GM12801 (cell line): ENCODE results near the gene CDK5RAP2.

ENCODE experiments used
- TF ChIP-seq, protein P1 (sequence below): IDR thresholded peaks from one replicate; pipeline ENCODE4 v1.5.1; 2011; ENCODE audit warnings: control low read depth; ENCODE audit not compliant: insufficient read length; ENCODE audit errors: extremely low read depth

The CDK5RAP2 gene

GRCh38 chr9:120386390-120387131 is 193.4 kb downstream of the CDK5RAP2 start:
- TF ChIP-seq, protein P1, sequence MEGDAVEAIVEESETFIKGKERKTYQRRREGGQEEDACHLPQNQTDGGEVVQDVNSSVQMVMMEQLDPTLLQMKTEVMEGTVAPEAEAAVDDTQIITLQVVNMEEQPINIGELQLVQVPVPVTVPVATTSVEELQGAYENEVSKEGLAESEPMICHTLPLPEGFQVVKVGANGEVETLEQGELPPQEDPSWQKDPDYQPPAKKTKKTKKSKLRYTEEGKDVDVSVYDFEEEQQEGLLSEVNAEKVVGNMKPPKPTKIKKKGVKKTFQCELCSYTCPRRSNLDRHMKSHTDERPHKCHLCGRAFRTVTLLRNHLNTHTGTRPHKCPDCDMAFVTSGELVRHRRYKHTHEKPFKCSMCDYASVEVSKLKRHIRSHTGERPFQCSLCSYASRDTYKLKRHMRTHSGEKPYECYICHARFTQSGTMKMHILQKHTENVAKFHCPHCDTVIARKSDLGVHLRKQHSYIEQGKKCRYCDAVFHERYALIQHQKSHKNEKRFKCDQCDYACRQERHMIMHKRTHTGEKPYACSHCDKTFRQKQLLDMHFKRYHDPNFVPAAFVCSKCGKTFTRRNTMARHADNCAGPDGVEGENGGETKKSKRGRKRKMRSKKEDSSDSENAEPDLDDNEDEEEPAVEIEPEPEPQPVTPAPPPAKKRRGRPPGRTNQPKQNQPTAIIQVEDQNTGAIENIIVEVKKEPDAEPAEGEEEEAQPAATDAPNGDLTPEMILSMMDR, result no peak

DNA sequence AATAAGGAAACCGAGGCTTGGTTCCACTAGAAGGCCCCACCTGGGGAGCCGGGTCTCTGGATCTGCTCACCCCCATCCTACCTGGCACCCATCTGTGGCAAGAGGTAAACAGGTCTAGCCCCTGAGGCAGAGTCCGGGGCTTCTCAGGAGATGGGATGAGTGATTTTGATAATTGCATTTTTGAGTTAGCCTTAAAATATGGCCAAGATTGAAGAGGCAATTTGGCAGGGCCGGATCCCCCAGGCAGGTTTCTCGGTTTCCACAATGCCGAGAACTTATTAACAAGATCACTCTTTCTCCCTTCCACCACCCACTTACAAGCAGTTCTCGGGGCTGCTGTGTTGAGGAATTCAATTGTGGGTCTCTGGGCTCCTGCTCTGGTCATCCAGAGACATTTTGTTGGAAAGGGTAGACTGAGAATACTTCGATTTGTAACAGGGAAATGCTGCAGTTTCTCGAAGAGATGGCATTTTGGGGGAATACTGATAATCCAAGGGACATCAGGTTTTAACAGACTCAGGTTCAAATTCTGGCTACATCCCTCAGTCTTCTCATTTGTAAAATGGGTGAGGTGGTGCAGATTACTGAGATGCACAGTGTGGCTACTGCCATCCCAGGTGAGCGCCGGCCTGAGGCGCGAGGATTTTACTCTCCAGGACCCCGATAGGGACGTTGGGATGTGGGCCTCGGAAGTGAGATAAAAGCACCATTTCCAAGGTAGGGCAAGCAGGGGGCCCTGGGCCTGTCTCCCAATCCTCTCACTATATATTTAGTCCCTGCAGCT is 194.2 kb downstream of the CDK5RAP2 start:
- TF ChIP-seq, protein P1, result no peak

- TF ChIP-seq, protein P1, result no peak
Observed at GRCh38 chr9:120384925-120385272, 195.1 kb downstream of the CDK5RAP2 start.

- TF ChIP-seq, protein P1, result no peak
Observed at GRCh38 chr9:120383999-120384924, 195.7 kb downstream of the CDK5RAP2 start.

DNA sequence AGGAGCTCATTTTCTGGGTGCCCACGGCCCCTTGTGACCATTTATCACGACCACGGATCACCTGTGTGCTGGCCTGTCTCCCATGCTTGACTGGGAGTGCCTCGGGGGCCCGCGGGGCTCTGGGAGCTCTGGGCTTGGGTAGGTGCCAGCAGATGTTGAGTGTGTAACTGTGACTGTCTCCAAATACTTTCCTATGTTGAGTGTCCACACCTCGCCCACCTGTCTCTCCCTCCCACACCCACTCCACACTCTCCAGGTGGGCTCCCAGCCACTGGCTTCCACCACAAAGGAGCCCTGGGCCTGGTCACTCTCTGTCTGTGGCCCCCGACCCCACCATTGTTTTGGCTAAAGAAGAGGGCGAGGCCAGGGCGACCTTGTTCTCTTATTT is 196.4 kb downstream of the CDK5RAP2 start:
- TF ChIP-seq, protein P1, result no peak

GRCh38 chr9:120382453-120382852 is 197.5 kb downstream of the CDK5RAP2 start:
- TF ChIP-seq, protein P1, result no peak

GRCh38 chr9:120381839-120382238 is 198.1 kb downstream of the CDK5RAP2 start:
- TF ChIP-seq, protein P1, result no peak
